Lower leg skin (tissue), 3 donors: ENCODE measurements around the gene CEP44.

ENCODE experiments used
- POLR2A ChIP-seq, 2 donors: fragments of 450-650 bp; IDR thresholded peaks; one replicate each; pipeline ENCODE4 v1.6.1; 2016 to 2017; ENCODE audit warnings: antibody characterized with exemption in 2 of 2, mild to moderate bottlenecking in 1 of 2, moderate library complexity in 1 of 2
- TF ChIP-seq, protein P1 (sequence below), 3 donors: fragments of 450-650 bp; IDR thresholded peaks; one replicate each; pipeline ENCODE4 v1.5.1; 2016; ENCODE audit warnings: antibody characterized with exemption in 3 of 3, mild to moderate bottlenecking in 3 of 3, moderate library complexity in 2 of 3

DNA sequence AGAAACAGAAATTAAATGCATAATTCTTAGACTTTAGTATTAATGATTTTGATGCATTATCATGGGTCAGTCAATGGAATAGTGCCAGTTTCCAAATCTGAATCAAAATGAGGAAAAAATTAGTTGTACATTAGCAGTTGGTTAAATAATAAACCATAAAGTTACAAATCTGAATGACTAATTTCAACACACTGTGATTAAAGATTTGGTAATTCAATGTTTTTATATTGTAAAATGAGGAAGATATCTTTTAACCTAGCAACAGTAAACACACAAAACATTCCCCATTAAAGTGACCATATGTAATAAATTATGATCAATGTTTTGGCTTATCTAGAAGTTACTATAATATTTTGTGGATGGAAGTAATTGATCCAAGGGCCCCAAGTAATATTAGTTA is 1.8 kb upstream of the CEP44 start:
- TF ChIP-seq, protein P1, sequence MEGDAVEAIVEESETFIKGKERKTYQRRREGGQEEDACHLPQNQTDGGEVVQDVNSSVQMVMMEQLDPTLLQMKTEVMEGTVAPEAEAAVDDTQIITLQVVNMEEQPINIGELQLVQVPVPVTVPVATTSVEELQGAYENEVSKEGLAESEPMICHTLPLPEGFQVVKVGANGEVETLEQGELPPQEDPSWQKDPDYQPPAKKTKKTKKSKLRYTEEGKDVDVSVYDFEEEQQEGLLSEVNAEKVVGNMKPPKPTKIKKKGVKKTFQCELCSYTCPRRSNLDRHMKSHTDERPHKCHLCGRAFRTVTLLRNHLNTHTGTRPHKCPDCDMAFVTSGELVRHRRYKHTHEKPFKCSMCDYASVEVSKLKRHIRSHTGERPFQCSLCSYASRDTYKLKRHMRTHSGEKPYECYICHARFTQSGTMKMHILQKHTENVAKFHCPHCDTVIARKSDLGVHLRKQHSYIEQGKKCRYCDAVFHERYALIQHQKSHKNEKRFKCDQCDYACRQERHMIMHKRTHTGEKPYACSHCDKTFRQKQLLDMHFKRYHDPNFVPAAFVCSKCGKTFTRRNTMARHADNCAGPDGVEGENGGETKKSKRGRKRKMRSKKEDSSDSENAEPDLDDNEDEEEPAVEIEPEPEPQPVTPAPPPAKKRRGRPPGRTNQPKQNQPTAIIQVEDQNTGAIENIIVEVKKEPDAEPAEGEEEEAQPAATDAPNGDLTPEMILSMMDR (IDR thresholded peaks at IDR 0.05), result no peak
- no peak for TF ChIP-seq POLR2A (IDR thresholded peaks at IDR 0.05)
